Measurements from ENCODE around the gene GCNT3. TPM values are rescaled to one million over a fixed set of nuclear protein-coding genes. Genes with fewer than 3 reads are reported as not detected.

GCNT3 gene
- total RNA-seq, 1 donor = under 0.01 TPM

DNA sequence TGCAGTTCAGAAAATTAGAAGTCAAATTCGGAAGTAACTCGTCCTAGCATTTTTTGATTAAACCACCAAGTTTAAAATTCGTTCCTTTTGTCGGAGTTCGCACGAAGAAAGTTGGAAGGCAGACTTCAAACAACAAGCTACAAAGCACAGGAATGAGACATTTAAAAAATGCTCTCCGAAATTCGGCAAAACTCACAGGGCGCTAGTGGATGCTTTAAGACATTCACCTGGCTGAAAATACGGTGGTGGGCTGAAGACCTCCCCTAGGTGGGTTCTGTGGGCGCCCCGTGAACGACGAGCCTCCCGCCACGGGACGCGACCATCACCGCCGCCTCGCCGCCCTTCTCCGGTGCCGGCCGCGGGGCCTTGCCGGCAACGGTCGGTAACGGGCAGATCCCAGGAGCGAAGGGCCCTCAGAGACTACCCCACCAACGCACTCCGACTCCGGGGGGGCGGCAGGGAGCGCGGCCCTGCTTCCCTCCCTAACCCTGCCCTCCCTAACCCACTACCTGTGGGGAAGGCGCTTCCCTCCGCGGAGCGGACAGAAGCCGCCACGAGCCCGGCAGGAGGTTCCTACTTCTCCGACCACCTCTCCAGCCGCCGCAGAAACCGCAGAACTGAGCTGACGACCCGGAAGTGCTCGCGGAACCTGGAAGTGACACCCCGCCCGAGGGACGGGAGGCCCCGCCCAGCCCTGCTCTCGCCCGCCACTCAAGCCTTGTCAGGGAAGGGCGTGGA is 45.5 kb downstream of the GCNT3 start, which contains the start of gene GTF2A2:
Gene GTF2A2 (minus strand): TSS at position 619 of the 738 bp plus-strand sequence. CDS start 5,238 bp downstream, outside the sequence.
- no peak for TF ChIP-seq CTCF (IDR thresholded peaks at IDR 0.05; ENCODE audit: insufficient read depth, low read depth, low read length)

GRCh38 chr15:59657635-59658125 is 46.1 kb downstream of the GCNT3 start:
- peak overlapping the region; percentile 84 for H3K4me3 ChIP-seq (ENCODE audit: low read depth, low read length)
- no peak for TF ChIP-seq CTCF (IDR thresholded peaks at IDR 0.05; ENCODE audit: insufficient read depth, low read depth, low read length)
- no peak for DNase-seq (ENCODE audit: low read depth)

More for the DNA sequence above, 45.5 kb downstream of the GCNT3 start, which contains the start of gene GTF2A2:
- DNase-seq (ENCODE audit: low read depth) = peak; percentile 95
- H3K4me3 ChIP-seq (ENCODE audit: low read depth, low read length) = peak within 1 kb of the TSS; percentile 84

GRCh38 chr15:59659366-59659765 is 47.8 kb downstream of the GCNT3 start:
- no peak for DNase-seq (ENCODE audit: low read depth)
- no peak for TF ChIP-seq CTCF (IDR thresholded peaks at IDR 0.05; ENCODE audit: insufficient read depth, low read depth, low read length)
- no peak overlapping the region for H3K4me3 ChIP-seq (ENCODE audit: low read depth, low read length)

- no peak overlapping the region for H3K4me3 ChIP-seq (ENCODE audit: low read depth, low read length)
- TF ChIP-seq CTCF (IDR thresholded peaks at IDR 0.05; ENCODE audit: insufficient read depth, low read depth, low read length) = no peak
- peak; percentile 15 for DNase-seq (ENCODE audit: low read depth)
Measured at GRCh38 chr15:59662260-59662659, 50.7 kb downstream of the GCNT3 start.

DNA sequence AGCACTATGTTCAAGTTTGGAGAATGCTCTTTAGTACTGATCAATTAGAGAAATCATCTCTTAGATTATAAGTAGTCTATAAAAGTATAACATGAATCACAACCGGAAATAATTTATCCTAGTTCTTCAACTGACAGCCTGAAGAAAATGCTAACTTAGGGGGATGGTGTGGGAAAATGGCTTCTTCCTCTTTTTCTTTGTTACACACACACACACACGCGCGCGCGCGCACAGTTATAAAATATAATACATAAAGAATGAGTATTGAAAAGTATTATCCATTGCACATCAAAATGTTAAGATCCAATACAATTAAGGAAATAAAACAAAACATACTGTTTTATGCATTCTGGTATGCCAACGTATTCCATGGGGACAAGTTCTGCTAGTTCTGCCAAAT is 57.0 kb downstream of the GCNT3 start:
- H3K4me3 ChIP-seq (ENCODE audit: low read depth, low read length) = no peak overlapping the region
- no peak for TF ChIP-seq CTCF (IDR thresholded peaks at IDR 0.05; ENCODE audit: insufficient read depth, low read depth, low read length)
- DNase-seq (ENCODE audit: low read depth) = no peak

Small RNAs within 50 kb of the gene (small RNA-seq; reads per million reads assigned to genes)
- gene RNA5SP396 = not detected

Other genes with a start within 250 kb of the GCNT3 start
- 107 and 123 TPM in 2 replicates for gene MYO1E, start 238.9 kb upstream of the GCNT3 start, total RNA-seq
- under 0.01 TPM in 2 replicates for gene FAM81A, start 173.6 kb upstream of the GCNT3 start, total RNA-seq
- 25.1 and 39.3 TPM in 2 replicates for gene GTF2A2, start 45.7 kb downstream of the GCNT3 start, total RNA-seq
- gene BNIP2, start 77.5 kb downstream of the GCNT3 start, total RNA-seq = 114 and 149 TPM in 2 replicates

All from fibroblast of villous mesenchyme (primary cell).